GM18507 (cell line): Measurements from ENCODE around the gene PFKL.
"Not testable (repeated sequence)": the region's sequence is repeated elsewhere in the genome, so short reads cannot be mapped to it uniquely, and the experiment has no call there.

ENCODE experiments used
- DNase-seq: peaks from one replicate; pipeline ENCODE4 v3.0.0; 2011; ENCODE audit warnings: low read depth; ENCODE audit not compliant: insufficient read length; ENCODE audit errors: extremely low spot score
- FAIRE-seq: peaks from 2 replicates; lab custom pipeline; 2011; peaks lifted over from hg19 to GRCh38; lab: Jason Lieb, UNC

The PFKL gene

DNA sequence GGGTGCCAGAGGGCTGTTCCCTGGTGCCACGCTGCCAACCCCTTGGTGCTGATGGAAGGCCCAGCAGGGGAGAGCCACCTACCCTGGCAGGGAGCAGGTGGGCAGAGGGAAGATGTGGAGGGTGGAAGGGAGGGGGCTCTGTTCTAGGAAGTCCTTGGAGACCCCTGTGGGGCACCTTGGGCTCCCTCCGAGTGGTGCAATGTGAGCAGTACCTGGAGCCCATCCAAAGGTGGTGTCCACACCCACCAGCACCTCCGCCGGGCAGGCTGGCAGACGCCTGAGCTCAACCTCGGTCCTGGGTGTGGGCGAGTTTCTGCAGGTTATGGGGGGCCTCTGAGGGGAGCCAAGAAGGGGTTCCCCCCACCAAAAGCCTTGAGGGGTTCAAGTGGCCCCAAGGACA lies 26.8 kb upstream of the PFKL start:
- no peak for FAIRE-seq
- DNase-seq = no peak

DNA sequence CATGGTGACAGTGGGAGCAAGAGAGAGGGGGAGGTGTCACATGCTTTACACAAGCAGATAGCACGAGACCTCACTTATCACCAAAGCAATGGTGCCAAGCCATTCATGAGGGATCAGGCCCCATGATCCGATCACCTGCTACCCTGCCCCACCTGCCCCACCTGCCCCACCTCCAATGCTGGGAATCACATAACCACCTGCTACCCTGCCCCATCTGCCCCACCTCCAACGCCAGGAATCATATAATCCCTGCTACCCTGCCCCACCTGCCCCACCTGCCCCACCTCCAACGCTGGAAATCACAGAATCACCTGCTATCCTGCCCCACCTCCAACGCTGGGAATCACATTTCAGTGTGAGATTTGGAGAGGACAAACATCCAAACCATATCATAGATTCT lies 24.8 kb upstream of the PFKL start:
- FAIRE-seq (no peak), DNase-seq (no peak)

DNA sequence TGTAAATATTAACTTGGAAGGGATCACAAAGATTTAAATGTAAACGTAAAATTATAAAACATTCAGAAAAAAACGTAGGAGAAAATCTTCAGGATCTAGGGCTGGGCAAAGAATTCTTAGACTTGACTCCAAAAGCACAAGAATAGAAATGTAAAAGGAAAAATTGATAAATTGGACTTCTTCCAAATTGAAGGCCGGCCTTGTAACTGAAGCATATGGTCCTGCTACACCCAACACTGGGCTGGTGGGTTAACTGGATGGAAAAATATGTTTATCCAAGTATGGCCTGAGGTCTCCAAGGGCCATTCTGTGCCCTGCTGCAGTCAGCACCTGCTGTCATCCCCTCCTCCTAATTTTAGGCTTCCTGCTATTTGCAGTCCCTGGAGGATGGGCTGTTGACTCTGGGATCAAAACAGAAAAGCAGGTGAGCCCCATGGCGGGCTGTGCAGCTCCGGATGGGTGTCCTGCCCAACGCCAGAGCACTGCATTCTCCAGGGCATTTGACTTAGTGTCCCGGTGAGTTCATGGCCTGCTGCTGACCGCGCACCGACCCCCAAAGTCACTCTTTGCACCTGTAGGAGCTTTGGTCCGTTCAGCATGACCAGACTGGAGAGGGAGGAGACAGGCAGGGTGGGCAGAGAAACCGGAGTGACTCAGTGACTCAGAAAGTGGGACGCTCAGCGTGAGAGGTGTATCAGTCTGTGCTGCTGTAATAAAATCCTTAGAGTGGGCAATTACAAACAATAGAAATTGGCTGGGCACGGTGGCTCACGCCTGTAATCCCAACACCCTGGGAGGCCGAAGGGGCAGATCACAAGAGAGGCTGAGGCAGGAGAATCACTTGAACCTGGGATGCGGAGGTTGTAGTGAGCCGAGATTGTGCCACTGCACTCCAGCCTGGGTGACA lies 20.2 kb upstream of the PFKL start:
- no peak for FAIRE-seq

DNA sequence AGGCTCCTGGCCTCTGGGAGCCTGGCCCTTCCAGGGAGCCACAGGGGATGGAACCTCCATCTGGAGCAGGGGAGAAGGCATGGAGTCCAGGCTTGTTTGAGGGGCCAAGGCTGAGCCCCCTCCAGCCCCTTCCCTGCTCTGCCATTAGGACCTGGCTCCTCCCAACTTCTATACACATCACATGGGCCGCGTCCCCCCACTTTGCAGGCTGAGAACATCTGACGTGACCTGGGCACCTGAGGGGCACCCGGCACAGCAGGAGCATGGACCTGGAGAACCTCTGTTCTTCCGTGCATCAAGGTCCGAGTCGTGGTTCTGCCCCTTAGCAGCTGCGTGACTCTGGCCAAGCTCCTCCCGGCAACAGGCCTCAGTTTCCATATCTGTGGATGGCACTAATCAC lies 18.1 kb upstream of the PFKL start:
- DNase-seq (no peak), FAIRE-seq (no peak)

More for the DNA sequence above, 20.2 kb upstream of the PFKL start:
- no peak for DNase-seq

DNA sequence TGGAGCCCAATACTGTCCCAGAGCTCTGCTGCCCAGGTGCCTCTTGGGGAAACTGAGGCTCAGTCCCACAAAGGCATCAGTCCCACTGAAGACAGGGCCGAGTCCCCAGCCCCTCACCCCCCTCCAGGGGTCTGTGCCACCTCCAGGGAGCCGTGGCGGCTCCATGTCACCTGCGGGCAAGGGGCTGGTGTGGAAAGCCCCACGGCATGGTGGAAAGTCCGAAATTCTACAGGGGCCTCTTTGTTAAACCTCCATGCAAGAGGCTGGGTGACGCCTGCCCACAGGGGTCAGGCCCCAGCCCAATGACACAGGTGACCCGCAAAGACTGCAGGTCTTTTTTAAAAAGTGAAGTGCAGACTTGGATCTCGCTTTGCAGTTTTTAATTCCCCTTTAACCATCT lies 17.5 kb upstream of the PFKL start:
- FAIRE-seq (no peak), DNase-seq (no peak)

DNA sequence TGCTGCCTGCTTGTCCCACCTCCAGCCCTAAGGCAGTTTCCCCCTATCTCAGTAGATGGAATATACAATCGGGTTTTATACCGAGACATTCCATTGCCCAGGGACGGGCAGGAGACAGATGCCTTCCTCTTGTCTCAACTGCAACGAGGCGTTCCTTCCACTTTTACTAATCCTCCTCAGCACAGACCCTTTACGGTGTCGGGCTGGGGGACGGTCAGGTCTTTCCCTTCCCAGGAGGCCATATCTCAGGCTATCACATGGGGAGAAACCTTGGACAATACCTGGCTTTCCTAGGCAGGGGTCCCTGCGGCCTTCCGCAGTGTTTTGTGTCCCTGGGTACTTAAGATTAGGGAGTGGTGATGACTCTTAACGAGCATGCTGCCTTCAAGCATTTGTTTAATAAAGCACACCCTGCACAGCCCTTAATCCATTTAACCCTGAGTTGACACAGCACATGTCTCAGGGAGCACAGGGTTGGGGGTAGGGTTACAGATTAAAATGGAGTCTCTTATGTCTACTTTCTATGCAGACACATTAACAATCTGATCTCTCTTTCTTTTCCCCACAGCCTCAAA lies 16.6 kb upstream of the PFKL start:
- FAIRE-seq, DNase-seq: not testable (repeated sequence)

DNA sequence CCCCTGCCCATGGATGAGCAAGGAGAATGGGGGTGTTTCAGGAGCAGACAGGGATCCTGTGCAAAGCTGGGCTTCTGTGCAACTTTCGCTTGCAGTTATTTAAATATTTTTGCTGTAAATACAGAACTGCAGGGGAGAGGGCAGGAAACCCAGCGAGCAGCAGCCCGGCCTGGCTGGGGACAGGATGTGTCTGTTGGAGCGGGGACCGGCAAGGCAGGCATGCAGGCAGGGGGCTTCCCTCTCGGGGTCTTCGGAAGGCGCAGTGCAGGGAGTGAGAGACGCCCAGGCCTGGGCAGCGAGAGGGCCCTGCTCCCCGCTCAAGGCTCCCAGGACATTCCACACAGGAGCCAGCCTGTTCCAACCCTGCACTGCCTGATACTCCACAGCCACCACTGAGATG lies 15.9 kb upstream of the PFKL start:
- no peak for FAIRE-seq

DNA sequence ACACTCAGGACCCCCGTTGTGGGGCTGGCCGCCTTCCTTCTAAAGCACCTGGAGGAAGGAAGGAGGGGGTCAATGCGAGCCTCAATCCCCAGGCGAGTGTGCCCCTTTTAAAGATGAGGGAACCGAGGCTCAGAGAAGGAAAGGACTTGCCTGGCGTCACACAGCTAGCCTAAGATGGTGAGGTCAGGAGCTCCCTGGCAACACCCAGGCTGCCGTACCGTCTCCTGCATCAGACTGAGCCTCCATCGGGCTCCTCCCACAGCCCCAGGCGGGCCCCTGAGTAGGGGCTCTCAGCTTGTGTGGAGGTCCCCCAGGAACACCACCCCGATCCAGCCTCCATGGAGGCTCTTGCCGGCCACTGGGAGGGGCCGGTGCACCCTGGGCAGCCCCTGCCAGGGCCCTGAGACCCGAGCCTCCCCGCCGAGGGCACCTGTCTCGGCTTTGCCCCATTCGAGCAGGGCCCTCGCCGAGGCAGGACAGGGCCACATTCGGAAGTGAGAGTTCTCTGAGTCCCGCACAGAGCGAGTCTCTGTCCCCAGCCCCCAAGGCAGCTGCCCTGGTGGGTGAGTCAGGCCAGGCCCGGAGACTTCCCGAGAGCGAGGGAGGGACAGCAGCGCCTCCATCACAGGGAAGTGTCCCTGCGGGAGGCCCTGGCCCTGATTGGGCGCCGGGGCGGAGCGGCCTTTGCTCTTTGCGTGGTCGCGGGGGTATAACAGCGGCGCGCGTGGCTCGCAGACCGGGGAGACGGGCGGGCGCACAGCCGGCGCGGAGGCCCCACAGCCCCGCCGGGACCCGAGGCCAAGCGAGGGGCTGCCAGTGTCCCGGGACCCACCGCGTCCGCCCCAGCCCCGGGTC lies 14.5 kb upstream of the PFKL start, which contains the start of gene AIRE:
AIRE (plus strand) TSS at position 739 of the 855 bp plus-strand sequence. CDS start 131 bp downstream, outside the sequence.
- DNase-seq (no peak), FAIRE-seq (no peak)

More for the DNA sequence above, 15.9 kb upstream of the PFKL start:
- DNase-seq = no peak

DNA sequence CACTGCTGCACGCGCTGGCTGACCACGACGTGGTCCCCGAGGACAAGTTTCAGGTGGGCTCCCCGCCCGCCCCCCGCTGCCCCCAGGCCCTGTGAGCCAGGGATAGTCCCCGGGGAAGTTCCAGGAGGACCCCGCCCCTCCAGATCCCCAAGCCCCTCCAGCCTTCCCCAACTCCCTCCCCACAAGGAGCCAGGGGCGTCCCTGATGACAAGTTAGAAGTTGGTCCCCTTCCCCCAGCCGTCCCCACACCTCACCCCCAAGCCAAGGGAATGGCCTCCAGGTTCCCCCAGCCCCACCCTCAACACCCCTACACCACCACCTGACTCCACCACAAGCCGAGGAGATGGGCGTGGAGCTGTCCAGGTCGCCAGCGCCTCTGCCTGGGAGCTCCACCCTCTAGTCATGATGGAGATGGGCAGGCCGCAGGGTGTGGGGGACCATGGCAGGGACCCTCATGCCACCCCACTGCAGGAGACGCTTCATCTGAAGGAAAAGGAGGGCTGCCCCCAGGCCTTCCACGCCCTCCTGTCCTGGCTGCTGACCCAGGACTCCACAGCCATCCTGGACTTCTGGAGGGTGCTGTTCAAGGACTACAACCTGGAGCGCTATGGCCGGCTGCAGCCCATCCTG lies 13.7 kb upstream of the PFKL start:
- DNase-seq = no peak

DNA sequence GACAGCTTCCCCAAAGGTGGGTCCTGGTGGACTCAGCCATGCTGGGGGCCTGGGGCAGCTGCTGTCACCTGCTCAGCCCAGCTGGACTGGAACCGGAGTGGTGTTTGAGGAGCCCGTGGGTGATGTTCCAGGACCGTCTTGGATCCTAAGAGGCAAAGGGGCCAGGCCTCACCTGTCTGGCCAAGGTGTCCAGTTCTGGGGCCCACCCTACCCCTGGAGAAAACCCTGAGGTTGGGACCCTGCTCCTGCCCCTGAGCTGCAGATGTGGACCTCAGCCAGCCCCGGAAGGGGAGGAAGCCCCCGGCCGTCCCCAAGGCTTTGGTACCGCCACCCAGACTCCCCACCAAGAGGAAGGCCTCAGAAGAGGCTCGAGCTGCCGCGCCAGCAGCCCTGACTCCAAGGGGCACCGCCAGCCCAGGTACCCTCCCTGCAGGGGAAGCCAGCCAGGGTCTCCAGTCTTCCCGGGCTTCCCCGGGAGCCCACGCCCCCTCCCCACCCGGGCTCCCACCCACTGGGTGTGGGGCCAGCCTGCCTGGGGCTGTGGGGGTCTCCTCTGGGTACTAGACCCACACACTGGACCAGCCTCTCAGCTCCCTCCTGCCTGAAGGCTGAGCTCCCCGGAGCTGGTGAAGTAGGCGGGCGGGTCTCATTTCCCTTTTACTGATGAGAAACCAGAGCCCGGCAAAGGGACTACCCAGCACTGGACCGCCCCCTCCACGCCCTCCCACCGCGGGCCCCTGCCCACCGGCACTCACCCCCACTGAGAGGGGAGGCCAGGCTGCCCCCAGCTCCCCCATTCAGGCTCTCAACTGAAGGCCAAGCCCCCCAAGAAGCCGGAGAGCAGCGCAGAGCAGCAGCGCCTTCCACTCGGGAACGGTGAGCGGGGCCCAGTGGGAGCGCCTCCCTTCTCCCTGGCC lies 12.9 kb upstream of the PFKL start:
- DNase-seq = no peak
- no peak for FAIRE-seq

More for the DNA sequence above, 13.7 kb upstream of the PFKL start:
- no peak for FAIRE-seq

DNA sequence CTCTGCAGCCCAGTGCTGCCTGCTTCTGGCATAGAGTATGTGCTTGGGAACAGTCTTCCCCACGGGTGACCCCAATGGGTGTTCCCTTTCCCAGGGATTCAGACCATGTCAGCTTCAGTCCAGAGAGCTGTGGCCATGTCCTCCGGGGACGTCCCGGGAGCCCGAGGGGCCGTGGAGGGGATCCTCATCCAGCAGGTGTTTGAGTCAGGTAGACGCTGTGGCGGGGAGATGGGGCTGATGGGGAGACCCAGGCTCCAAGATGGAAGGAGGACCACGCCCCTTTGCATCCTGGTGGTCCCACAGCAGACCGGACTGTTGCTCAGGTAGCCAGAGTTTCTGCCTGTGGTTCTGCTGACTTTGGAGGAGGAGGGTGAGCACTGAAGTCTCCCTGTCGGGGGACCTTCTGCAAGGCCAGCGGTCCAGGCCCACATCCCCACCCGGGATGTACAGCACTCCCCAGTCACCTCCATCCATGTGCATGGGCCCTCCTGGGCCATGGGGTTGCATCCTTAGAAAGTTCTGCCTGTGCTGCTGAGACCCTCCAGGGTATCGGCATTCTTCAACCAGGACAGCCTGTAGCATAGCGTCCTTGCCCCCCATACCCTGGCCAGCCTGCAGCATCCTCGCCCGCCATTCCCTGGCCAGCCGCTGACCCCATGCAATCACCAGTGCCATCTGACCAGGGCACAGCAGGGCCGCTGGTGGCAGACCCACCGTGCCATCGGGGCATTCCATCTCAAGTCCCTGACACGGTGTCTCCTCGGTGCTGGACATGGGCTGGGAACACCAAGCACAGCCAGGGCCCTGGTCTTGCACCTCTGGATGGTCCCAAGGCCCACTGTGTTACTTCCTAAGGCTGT lies 11.4 kb upstream of the PFKL start:
- FAIRE-seq = no peak
- DNase-seq = no peak

DNA sequence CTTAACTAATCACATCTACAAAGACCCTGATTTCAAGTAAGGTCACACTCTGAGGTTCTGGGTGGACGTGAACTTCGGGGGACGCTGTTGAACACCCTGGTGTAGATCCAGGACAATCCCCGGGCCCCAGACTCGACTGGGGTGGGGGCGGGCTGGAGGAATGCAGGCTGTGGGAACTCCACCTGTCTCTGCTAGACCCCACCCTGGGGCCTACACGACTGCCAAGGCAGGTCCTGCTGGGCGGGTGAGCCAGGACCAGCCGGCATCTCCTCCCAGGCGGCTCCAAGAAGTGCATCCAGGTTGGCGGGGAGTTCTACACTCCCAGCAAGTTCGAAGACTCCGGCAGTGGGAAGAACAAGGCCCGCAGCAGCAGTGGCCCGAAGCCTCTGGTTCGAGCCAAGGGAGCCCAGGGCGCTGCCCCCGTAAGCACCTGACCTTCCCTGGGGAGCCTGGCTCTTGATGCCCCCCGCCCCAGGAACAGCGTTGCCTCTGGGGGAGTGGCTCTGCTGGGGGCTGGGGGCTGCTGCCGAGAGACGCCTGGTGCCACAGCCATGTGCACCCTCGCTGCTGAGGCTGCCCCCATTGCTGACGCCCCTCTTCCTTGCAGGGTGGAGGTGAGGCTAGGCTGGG lies 10.4 kb upstream of the PFKL start:
- no peak for FAIRE-seq
- no peak for DNase-seq

DNA sequence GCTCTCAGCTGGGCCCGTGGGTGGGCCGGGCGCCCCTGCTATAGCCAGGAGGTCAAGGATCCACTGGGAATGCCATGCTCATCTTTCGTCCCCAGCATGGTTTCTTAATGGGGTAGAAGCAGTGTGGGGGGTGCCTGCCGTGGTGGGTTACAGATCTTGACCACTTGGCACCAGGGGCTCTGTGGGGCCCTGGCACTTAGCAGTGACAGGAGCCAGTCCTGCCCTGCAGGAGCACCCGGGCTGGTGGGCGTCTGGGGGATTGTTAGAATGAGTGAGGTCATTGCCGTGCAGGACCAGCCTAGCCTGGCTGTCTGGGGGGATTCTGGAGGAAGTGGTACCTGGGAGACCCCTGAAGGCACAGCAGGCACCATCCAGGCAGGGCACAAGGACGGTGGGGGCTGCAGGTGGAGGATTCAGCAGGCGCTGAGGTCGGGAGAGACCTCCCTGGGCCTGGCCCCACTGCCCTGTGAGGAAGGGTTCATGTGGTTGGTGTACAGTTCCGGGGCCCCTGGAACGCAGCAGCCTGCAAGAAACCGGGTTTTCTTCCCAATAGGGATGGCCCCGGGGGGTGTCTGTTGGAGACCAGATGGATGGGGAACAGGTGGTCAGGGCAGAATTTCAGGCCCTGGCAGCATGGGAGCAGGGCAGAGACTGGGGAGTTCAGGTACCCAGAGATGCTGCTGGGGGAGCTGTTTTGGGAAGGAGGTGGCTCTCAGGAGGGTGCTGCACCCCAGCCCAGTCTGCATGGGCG lies 9.4 kb upstream of the PFKL start:
- no peak for FAIRE-seq
- DNase-seq = no peak

DNA sequence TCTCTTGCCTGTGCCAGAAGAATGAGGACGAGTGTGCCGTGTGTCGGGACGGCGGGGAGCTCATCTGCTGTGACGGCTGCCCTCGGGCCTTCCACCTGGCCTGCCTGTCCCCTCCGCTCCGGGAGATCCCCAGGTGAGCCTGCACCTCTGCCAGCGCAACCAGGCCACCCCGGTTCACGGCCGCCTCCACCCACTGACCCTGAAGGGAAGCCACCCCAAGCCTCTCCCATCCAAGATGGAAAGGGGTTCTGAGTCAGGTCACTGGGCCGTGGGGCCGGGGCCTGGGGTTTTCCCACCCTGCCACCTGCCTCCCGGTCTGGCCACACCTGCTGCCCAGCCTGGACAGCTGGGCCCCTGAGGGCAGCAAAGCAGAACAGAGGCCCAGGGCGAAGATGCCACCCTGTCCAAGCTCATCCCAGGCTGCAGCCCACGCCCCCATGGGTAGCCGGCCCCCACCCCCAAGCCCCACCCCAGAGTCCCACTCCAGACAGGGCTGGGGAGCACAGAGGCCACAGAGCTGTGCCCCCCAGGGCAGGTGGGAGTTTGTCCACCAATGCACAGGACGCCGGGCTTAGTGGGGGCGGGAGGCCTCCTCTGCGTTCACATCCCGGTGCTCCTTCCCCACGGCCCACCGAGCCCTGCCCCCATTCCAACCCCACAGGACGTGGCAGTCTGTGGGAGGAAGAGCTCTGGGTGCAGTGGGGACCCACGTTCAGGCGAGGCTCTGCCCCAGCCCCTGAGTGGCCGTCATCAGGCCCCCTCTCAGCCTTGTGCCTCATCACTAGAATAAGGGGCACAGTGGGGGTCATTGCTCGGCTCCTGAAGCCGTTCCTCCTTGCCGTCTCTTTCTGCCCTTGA lies 8.5 kb upstream of the PFKL start:
- DNase-seq = no peak
- FAIRE-seq = no peak

DNA sequence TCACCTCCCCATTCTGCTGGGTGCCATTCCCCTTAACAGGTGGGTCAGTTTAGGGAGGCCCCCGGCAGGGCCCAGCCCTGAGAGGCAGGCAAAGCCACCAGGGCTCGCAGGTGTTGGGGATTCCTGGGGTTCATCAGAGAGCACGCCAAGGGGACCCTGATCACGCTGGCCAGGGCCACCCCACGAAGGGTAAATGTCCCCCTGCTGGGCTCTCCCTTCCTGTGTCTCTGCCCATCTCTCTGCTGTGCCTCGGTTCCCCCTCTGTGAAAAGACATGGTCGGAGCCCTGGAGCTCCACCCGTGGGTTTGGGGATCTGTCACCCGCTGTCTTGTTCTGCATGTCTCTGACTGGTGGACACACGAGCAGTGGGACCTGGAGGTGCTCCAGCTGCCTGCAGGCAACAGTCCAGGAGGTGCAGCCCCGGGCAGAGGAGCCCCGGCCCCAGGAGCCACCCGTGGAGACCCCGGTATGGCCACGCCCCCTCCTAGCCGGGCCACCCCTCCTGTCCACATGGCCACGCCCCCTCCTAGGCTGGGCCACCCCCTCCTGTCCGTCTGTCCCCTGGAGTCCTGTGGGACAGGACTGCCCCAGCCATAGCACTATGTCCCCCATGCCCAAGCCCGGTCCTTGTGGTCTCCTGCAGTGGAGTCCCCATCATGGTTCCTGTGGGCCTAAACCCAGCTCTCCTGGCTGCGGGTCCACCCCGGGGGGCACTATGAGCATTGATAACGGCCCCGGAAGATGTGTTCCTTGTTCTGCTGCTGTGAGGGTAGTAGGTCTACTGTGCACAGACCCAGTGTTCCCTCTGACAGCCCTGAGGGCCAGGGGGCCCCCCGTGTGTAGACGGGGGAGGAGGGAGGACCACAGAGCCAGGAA lies 7.7 kb upstream of the PFKL start:
- no peak for FAIRE-seq
- DNase-seq = no peak
